GM04503 (cell line): ENCODE results near the gene PLEKHG4B.
"Not testable (repeated sequence)": the region's sequence is repeated elsewhere in the genome, so short reads cannot be mapped to it uniquely, and the experiment has no call there.

Source experiments
- DNase-seq: peaks from one replicate; pipeline ENCODE4 v3.0.0-alpha.2; 2012; ENCODE audit warnings: low read depth

Gene PLEKHG4B

GRCh38 chr5:93221-93980 is 1.4 kb downstream of the PLEKHG4B start:
- no peak for DNase-seq

GRCh38 chr5:94113-94892 is 2.3 kb downstream of the PLEKHG4B start:
- DNase-seq = no peak

GRCh38 chr5:95241-95980 is 3.4 kb downstream of the PLEKHG4B start:
- no peak for DNase-seq

GRCh38 chr5:96976-97660 is 5.2 kb downstream of the PLEKHG4B start:
- DNase-seq = no peak

GRCh38 chr5:99815-100214 is 7.8 kb downstream of the PLEKHG4B start:
- DNase-seq = no peak

- no peak for DNase-seq
Observed at GRCh38 chr5:102411-103043, 10.6 kb downstream of the PLEKHG4B start.

- not testable (repeated sequence) for DNase-seq
Observed at GRCh38 chr5:104106-104505, 12.1 kb downstream of the PLEKHG4B start.

- no peak for DNase-seq
Observed at GRCh38 chr5:104778-105296, 12.9 kb downstream of the PLEKHG4B start.

GRCh38 chr5:105504-106070 is 13.6 kb downstream of the PLEKHG4B start:
- no peak for DNase-seq

- DNase-seq = no peak
Observed at GRCh38 chr5:106587-106986, 14.6 kb downstream of the PLEKHG4B start.

GRCh38 chr5:107526-107925 is 15.6 kb downstream of the PLEKHG4B start:
- no peak for DNase-seq

- DNase-seq = no peak
Observed at GRCh38 chr5:109826-110225, 17.9 kb downstream of the PLEKHG4B start.

- DNase-seq = no peak
Observed at GRCh38 chr5:110270-110888, 18.4 kb downstream of the PLEKHG4B start.

GRCh38 chr5:111171-111570 is 19.2 kb downstream of the PLEKHG4B start:
- DNase-seq = no peak

GRCh38 chr5:119486-120097 is 27.6 kb downstream of the PLEKHG4B start:
- DNase-seq = no peak

GRCh38 chr5:121432-121831 is 29.5 kb downstream of the PLEKHG4B start:
- DNase-seq = no peak

GRCh38 chr5:125815-126214 is 33.8 kb downstream of the PLEKHG4B start:
- DNase-seq = no peak

GRCh38 chr5:126806-127205 is 34.8 kb downstream of the PLEKHG4B start:
- DNase-seq = no peak

GRCh38 chr5:127886-128285 is 35.9 kb downstream of the PLEKHG4B start:
- DNase-seq = no peak

- no peak for DNase-seq
Observed at GRCh38 chr5:128446-128845, 36.5 kb downstream of the PLEKHG4B start.
